HG02759 (cell line): ENCODE measurements around the gene GPD2.

ENCODE experiments used
- ATAC-seq: cut with Tn5 transposase; IDR thresholded peaks from one replicate; pipeline ENCODE4 v1.9.1; 2021; ENCODE audit warnings: mild to moderate bottlenecking, moderate library complexity; ENCODE audit not compliant: unreplicated experiment

GPD2 gene

DNA sequence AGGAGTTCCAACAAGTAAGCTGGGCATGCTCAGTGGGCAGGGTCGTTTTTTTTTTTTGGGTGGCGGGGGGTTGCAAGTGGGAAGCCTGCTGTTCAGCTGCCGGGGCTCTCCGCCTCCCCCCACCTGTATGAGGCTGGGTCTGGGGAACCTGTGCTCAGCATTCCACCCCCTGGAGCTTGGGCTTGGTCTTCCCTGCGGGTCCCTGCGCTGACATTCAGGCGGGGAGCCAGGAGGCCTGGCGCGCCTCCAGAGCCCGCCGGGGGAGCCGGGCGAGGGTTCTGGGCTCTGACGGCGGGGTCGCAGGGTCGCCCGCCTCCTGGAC is 822 bp upstream of the GPD2 start:
- no peak for ATAC-seq

GRCh38 chr2:156436497-156437085 is 412 bp downstream of the GPD2 start:
- ATAC-seq: peak; percentile 43

DNA sequence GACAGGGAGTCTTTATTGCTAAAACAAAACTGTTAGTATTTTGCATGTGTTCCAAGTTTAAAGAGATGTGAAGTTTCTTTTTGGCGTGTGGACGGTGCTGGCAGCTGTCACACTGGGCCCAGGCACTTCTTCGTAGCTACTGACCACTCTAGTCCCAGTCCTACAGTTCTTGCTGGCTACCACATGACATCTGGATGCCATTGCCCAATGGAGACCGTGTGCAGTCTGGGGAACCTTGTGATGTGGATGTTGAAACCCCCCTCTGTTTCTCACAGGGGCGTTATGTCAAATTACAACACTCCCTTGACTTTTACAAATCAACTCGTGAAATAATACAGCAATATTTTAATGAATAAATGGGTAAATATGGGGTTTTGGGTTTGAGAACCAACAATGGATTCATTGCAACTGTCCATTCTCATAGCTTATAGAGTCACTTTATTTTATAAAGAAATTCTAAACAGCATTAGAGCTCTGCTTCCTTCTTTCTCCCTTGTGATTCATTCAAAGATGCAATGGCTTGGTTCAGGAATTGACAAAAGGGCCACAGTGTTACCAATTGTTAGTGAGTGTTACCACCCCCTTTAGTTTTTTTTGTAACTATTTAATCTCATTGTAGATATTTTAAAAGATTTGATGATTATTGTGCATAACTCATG is 1.2 kb downstream of the GPD2 start:
- peak; percentile 13 for ATAC-seq

DNA sequence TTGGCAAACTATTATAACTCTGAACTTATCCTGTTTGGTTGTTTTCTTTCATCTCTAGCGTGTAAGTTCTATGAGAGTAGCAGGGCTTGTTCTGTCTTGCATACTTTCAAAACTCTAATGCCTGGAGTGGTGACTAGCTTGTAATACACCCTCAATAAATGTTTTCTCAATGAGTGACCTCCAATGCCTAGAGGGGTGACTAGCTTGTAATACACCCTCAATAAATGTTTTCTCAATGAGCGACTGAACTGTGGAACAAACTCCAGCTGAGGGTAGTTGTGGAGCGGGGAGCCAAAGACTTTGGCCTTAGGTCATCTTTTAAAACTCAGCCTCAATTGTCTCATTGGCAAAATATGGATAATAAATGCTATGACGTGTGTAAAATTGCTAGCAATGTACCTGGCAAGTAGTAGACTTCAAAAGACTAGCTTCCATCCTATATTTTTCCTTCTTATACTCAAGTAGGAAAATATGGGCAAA is 1.8 kb downstream of the GPD2 start:
- no peak for ATAC-seq

DNA sequence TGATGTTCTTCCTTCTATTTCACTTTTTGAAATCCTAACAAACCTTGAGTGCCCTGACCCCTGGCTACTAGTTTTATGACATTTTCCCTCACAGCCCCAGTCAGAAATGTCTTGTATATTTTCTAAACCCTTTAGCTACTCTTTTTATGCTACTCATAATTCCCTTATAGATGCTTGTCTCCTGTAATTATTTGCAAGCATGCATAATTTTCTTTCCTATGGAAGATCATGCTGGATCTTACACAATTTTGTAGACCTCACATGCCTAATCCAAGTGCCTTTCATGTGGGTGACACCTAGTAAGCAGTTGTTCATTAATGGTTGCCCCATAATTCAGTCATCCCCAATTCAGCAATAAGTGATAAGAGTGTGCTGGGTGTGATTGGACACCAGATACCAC is 6.9 kb downstream of the GPD2 start:
- no peak for ATAC-seq

GRCh38 chr2:156445296-156446220 is 9.4 kb downstream of the GPD2 start:
- no peak for ATAC-seq

DNA sequence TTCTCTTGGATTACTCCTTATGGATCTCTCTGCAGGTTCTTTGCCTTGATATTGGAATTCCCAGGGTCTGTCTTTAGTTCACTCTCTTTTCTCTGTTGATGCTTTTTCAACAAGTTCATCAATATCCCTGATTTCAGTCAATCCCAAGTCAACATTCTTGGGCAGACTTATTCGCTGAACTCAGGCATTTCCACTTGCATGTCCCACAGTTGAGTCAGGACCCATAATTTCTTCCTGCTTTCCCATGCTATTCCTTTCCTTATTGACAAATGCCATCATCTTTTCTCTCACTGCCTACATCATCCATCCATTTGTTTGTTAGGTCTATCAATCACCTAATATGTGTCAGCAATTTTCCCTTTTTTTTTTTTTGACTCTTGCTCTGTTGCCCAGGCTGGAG is 11.6 kb downstream of the GPD2 start:
- no peak for ATAC-seq

DNA sequence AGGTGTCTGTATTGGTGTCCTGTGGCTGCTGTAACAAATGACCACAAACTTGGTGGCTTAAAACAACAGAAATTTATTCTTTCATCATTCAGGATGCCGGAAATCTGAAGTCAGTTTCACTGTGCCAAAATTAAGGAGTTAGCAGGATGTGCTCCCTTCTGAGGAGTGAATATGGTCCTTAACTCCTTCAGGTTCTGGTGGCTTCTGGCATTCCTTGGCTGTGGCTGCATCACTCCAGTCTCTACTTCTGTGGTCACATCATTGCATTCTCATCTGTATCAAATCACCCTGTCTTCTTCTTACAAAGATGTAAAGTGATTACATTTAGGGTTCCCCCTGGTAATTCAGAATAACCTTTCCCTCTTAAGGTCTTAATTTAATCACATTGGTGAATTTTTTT is 12.6 kb downstream of the GPD2 start:
- ATAC-seq: no peak

GRCh38 chr2:156452971-156453370 is 16.8 kb downstream of the GPD2 start:
- no peak for ATAC-seq

DNA sequence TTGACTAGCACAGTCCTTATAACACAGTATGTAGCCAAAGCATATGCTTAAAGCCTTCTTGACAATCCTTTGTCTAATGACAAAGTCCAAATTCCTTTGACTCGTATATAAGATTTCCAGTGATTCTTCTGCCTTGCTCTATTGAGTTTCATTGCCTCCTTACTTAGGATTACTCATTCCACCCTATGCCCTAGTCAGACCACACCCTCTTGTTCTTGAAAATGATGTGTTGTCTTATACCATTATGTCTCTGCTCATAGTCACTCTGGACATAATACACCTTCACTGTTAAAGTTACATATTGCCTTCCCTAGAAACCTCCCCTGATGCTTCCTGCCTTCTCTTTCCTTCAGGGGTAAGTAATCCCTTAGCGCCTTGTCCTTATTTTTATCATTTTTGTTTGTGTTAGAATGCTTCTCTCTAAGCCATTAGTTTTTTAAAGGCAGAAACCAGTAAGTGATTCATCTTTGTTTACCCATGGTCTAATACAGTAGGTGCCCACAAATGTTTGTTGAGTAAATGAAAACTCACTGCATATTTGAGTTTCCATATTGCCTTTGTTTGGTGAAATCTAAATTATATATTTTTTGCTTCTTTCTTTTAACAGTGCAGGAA is 19.3 kb downstream of the GPD2 start:
- ATAC-seq: peak; percentile 55

DNA sequence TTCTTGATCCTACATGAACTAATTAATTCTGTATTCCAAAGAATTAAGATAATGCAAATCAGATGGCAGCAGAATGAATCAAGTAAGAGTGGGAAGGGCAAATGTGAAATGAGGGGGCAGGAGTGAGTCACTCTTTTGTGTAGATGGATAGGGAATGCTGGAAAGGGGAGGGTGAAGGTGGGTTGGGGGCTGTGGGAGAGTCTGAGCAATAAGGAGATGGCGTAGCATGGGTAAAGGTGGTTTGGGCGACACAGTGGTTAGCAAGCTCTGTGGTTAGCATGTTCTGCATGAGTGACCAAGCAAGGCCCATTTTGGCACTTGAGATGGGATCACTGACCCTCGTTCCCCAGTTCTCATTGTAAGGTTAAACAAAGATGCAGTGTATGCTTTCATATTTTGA is 20.4 kb downstream of the GPD2 start:
- peak; percentile 86 for ATAC-seq

GRCh38 chr2:156457523-156458517 is 21.6 kb downstream of the GPD2 start:
- ATAC-seq: no peak

DNA sequence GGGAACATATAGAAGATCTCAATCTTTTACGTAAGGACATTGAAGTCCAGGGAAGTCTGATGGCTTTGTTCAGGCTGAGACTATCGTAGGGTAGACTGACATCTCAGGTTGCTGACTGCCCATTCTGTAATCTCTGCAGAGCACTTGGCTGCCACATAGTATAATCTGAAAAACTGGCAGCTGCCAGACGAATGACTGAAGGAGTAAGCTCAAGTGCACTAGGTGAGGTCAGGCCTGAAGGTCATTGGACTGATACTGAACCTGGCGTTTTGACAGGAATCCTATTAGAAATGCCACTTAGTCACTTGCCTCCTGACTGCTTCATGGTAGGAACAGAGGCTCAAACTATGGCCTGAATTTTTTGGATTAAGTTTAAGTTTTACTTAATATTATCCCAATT is 23.5 kb downstream of the GPD2 start:
- no peak for ATAC-seq

GRCh38 chr2:156464106-156464505 is 27.9 kb downstream of the GPD2 start:
- ATAC-seq: no peak

DNA sequence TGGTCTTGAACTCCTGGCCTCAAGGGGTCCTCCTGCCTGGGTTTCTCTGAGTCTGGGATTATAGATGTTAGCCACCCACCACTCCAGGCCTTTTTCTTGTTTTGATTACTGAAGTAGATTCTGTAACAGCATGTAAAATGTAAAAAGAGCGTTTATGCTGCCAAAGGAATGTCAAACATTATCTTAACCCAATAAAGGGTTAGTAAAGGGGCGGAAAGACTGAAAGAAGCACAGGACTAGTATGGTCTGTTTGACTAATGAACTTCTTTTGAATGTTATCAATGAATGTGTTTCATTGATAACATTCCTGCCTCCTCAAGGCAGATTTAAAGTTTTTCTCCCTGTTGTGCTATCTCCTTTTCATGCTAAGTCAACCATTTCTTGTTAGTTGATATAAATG is 29.4 kb downstream of the GPD2 start:
- no peak for ATAC-seq

GRCh38 chr2:156466739-156467405 is 30.7 kb downstream of the GPD2 start:
- ATAC-seq: no peak

DNA sequence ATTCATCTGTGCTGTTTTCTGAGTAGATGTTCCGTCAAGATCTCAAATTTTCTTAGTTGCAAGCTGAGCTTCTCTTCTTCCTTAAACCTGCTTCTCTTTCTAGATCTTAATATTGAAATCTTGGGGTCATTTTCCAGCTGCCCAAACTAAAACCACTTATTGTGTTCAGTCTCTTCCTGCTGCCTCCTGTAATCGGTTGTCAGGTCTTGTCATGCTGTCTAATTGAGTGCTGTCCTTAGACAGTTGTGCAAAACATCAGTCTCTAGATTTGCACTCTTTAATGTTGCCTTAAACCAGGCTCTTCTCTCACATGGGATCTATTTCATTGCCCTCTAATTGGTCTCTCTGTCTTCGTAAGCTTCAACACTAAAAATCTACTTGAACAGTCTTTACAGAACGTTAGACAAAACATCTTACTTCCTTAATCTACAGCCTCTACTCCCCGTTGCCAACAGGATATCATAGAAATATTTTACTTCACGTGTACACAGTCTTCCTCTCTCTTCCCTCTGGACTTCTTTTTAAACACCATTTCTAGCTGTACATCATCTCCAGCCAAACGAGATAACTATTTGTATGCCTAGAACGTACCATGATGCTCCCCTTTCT is 34.9 kb downstream of the GPD2 start:
- ATAC-seq: no peak

GRCh38 chr2:156471762-156472161 is 35.6 kb downstream of the GPD2 start:
- ATAC-seq: no peak

GRCh38 chr2:156472686-156473085 is 36.5 kb downstream of the GPD2 start:
- ATAC-seq: peak; percentile 40
